MCF 10A (cell line): ENCODE data around the gene RNFT2. TPM values are rescaled to one million over a fixed set of nuclear protein-coding genes. Genes with fewer than 3 reads are reported as not detected.

Experiments
- BruUV-seq: library from RNA; stranded (reverse); fragments of 400-500 nt; replicated peaks from 2 replicates; lab custom pipeline; 2021; lab: Mats Ljungman, UMichigan
- CTCF ChIA-PET: fragments of 300-600 bp; sonication (Branson Sonifier 250); formaldehyde crosslinking; extraction: SDS; loops from one replicate; lab custom pipeline; 2021; ENCODE audit warnings: antibody characterized with exemption, inconsistent platforms; lab: Yijun Ruan, JAX
- POLR2A ChIA-PET: fragments of 300-600, 350-650 bp; sonication (Branson Sonifier 250); formaldehyde crosslinking; extraction: SDS; loops from one replicate; lab custom pipeline; 2020; ENCODE audit warnings: antibody characterized with exemption, inconsistent platforms; lab: Yijun Ruan, JAX
- DNase-seq: peaks from one replicate; pipeline ENCODE4 v3.0.0-alpha.2; 2018; ENCODE audit not compliant: unreplicated experiment
- H3K27ac Mint-ChIP-seq: one replicate; pipeline ENCODE4 v1.8.0; 2022; ENCODE audit warnings: mild to moderate bottlenecking, low read depth, mixed read lengths; ENCODE audit not compliant: unreplicated experiment
- H3K27me3 Mint-ChIP-seq: one replicate; pipeline ENCODE4 v1.8.0; 2022; ENCODE audit warnings: mixed read lengths; ENCODE audit not compliant: insufficient read depth, unreplicated experiment
- H3K36me3 Mint-ChIP-seq: one replicate; pipeline ENCODE4 v1.8.0; 2022; ENCODE audit warnings: mild to moderate bottlenecking, moderate library complexity, mixed read lengths; ENCODE audit not compliant: insufficient read depth, unreplicated experiment
- H3K4me1 Mint-ChIP-seq: one replicate; pipeline ENCODE4 v1.8.0; 2022; ENCODE audit warnings: mixed read lengths; ENCODE audit not compliant: insufficient read depth, unreplicated experiment
- H3K4me3 Mint-ChIP-seq: one replicate; pipeline ENCODE4 v1.8.0; 2022; ENCODE audit warnings: mild to moderate bottlenecking, moderate library complexity, mixed read lengths; ENCODE audit not compliant: unreplicated experiment
- H3K9me3 Mint-ChIP-seq: one replicate; pipeline ENCODE4 v1.8.0; 2022; ENCODE audit warnings: mixed read lengths; ENCODE audit not compliant: unreplicated experiment
- CTCF ChIP-seq: fragments of 200-600 bp; IDR thresholded peaks from one replicate; pipeline ENCODE4 v1.8.0; 2022; ENCODE audit warnings: antibody characterized with exemption, mild to moderate bottlenecking; ENCODE audit not compliant: unreplicated experiment
- intact Hi-C: fragments of 100-400 bp; cut with micrococcal nuclease; formaldehyde crosslinking; loops from 2 replicates; pipeline ENCODE4 v1.14.1; 2022
- total RNA-seq: library from RNA; stranded (reverse); gene quantifications from 2 replicates; pipeline ENCODE4 v1.2.3, GENCODE V29; 2022

RNFT2 gene
- total RNA-seq, 1 experiment from 2014 or later: 7.2 TPM

DNA sequence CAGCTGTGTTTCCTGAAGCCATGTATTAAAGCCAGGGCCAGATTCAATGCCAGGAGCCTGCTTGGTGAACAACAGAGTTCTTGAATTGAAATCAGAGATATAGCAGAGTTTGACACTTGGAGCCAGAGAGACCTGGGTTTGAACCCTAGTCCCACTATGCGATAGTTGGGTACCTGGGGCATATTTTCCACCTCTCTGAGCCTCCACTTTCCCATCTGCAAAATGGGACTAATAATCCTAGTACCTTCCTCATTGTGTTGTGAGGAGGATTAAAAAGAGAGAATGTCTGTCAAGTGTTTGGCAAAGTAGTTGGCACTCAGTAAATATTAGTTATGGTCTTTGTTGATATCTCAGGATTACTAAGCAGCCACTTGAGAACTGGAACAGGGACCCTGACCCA lies 149.1 kb downstream of the RNFT2 start:
- Mint-ChIP-seq H3K4me1 (no peaks in the 10 kb centered on the region), H3K4me3 (no peak overlapping the region), H3K9me3 (no peaks in the 10 kb centered on the region), H3K36me3 (no peaks in the 10 kb centered on the region), H3K27me3 (peaks cover 14% of the 10 kb centered on the region), H3K27ac (no peak overlapping the region)
- BruUV-seq: no TSS peak
- no peak for DNase-seq
- POLR2A ChIA-PET: no interaction called here
- TF ChIP-seq CTCF: no peak
- intact Hi-C loops: loop anchor here (10.0 kb wide), 1 partner anchor 152 kb away; the partner anchor contains the start of genes RNFT2 and SPRING1
- CTCF ChIA-PET: no interaction called here

DNA sequence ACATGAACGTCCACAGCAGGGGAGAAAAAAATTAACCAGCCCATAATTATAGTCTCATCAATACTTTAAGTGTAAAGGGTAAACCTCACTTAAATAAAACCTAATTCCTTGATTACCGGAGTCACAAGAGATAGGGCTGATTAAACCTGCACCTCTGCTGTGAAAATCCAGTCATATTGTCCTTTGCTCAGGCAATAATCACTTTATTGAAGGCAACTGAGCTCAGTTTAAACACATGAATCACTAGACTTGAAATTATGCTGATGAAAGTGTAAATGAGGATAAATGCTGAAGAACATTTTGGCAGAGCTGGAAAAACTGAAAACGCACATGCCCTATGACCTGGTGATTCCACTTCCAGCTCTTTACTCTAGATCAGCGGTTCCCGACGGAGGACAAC lies 149.8 kb downstream of the RNFT2 start:
- peaks cover 14% of the 10 kb centered on the region for H3K27me3 Mint-ChIP-seq
- no TSS peak for BruUV-seq
- H3K9me3 Mint-ChIP-seq: no peaks in the 10 kb centered on the region
- POLR2A ChIA-PET: no interaction called here
- no peak overlapping the region for H3K4me3 Mint-ChIP-seq
- no peaks in the 10 kb centered on the region for H3K36me3 Mint-ChIP-seq
- no peak overlapping the region for H3K27ac Mint-ChIP-seq
- intact Hi-C loops: loop anchor here (10.0 kb wide), 1 partner anchor 153 kb away; the partner anchor contains the start of genes RNFT2 and SPRING1
- TF ChIP-seq CTCF: no peak
- H3K4me1 Mint-ChIP-seq: no peaks in the 10 kb centered on the region
- CTCF ChIA-PET: interaction anchor here (0.7 kb wide), 2 partner anchors 179 to 196 kb away, joined by 3 to 5 read pairs; no protein-coding TSS in a partner anchor
- no peak for DNase-seq

GRCh38 chr12:116890330-116890729 lies 152.2 kb downstream of the RNFT2 start:
- peaks cover 21% of the 10 kb centered on the region for H3K27me3 Mint-ChIP-seq
- no peak for TF ChIP-seq CTCF
- no peak for DNase-seq
- H3K4me3 Mint-ChIP-seq: no peak overlapping the region
- ChIA-PET POLR2A (no interaction called here), CTCF (interaction anchor here (0.6 to 1.0 kb wide), 3 partner anchors 39 to 180 kb away, joined by 3 to 4 read pairs (median 3); no protein-coding TSS in a partner anchor)
- no peaks in the 10 kb centered on the region for H3K36me3 Mint-ChIP-seq
- no peaks in the 10 kb centered on the region for H3K4me1 Mint-ChIP-seq
- no TSS peak for BruUV-seq
- intact Hi-C loops: no loop called here
- no peaks in the 10 kb centered on the region for H3K9me3 Mint-ChIP-seq
- no peak overlapping the region for H3K27ac Mint-ChIP-seq

- no peak overlapping the region for H3K27ac Mint-ChIP-seq
- H3K4me1 Mint-ChIP-seq: no peaks in the 10 kb centered on the region
- no peak for DNase-seq
- ChIA-PET CTCF (interaction anchor here (0.6 to 1.1 kb wide), 5 partner anchors 24 to 184 kb away, joined by 3 to 4 read pairs (median 3); no protein-coding TSS in a partner anchor), POLR2A (no interaction called here)
- no TSS peak for BruUV-seq
- no peak for TF ChIP-seq CTCF
- H3K9me3 Mint-ChIP-seq: no peaks in the 10 kb centered on the region
- H3K4me3 Mint-ChIP-seq: no peak overlapping the region
- H3K27me3 Mint-ChIP-seq: peaks cover 25% of the 10 kb centered on the region
- no peaks in the 10 kb centered on the region for H3K36me3 Mint-ChIP-seq
- intact Hi-C loops: no loop called here
Measured at GRCh38 chr12:116891019-116891418, 152.9 kb downstream of the RNFT2 start.
